Ramos (cell line): ENCODE measurements around the gene MS4A10.
"Not testable (repeated sequence)": the region's sequence is repeated elsewhere in the genome, so short reads cannot be mapped to it uniquely, and the experiment has no call there.

Experiments
- in situ Hi-C: fragments of 300-500 bp; cut with MboI; formaldehyde crosslinking; loops from one replicate; pipeline ENCODE4 v1.14.3; 2022; ENCODE audit warnings: low sequenced_read_pairs; ENCODE audit not compliant: unreplicated experiment

Gene MS4A10

DNA sequence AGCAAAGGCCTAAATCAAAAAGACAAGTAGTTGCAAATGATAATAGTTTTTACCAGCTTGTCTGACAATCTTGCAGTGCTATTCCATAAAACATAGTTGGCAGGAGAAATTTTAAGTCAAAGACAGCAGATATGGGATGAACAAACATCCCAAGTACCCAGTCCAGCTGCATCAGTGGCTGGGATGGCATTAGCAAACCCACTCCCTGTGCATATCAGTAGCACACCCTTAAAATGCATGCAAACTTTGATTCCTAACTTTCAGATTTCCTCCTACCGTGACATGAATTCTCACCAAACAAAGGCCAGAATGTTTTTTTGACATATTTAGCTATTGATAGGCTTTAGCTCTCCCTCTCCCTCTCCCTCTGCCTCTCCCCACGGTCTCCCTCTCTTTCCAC, 29.0 kb downstream of the MS4A10 start:
- in situ Hi-C loops = no loop called here

DNA sequence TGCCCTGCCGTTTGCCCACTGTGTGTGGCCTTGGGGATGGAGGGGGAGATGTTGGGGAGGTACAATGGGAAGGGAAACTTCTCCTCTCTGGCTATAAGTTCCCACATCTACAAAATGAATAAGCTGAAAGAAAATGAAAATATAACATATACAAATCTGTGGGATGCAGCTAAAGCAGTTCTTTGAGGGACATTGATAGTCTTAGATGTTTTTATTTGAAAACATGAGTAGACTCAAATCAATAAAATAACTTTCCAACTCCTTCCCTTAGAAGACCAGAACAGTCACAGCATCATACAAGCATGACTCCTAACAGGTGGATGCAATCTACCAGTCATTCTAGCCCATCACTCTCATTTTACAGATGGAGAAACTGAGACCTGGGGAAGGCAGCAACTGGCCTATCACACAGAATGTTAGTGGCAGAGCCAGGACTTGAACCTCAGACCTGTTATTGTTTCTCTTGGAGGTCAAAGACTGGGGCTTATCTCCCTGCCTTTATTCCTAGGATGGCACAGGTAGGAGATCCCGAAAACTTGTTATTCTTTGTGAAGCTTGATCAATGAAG, 31.5 kb downstream of the MS4A10 start:
- in situ Hi-C loops = no loop called here

DNA sequence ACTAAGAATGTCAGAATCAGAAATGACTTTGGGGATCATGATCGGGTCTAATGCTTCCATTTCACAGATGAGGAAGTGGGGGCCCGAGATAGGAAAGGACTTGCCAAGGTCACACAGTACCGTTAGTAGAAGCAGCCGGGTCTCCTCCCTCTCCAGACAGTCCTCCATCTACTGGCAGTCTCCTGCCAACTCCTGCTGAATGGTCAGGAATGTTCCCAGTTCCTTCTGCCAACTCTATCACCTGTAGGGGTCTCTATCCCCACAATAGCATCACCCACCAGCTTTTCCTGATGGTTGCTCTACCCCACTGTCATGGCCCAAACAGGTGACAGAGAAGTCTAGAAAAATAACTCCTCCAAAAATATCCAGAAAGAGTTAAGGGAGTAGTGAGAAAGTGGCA, 32.9 kb downstream of the MS4A10 start:
- in situ Hi-C loops = no loop called here

DNA sequence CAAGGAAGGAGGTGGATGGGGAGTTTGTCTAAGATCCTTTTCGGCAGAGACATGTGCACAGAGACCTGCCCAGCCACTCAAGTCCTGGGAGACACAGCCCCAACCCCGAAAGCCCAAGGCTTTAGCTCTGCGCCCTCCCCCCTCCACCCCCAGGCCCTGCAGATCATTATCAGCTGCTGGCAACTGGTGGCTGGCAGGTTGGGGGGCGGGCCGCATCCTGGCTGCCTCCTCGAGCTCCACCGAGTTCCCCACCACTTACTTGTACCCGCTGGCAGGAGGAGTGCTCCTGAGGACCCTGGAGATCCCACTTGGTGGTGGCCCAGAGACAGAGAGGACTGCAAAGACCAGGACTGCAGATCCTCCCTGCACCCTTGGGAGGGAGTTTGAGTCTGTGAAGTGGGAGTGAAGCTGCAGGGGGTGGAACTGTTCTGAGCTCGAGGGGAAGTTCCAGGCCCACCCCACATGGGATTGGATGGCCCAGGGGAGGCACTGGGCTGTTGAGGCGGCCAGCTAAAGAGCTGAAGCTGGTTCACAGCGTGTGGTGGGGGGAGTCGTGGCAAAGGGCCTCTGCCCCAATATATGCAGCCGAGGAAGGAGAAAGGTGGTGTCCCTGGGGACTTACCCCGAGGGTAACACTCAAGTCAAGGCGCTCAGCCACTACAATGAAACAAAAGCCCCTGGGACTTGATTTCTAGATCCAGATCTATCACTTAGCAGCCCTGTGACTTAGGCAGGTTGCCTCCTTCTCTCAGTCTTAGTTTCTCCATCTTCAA, 36.9 kb downstream of the MS4A10 start:
- in situ Hi-C loops = no loop called here

DNA sequence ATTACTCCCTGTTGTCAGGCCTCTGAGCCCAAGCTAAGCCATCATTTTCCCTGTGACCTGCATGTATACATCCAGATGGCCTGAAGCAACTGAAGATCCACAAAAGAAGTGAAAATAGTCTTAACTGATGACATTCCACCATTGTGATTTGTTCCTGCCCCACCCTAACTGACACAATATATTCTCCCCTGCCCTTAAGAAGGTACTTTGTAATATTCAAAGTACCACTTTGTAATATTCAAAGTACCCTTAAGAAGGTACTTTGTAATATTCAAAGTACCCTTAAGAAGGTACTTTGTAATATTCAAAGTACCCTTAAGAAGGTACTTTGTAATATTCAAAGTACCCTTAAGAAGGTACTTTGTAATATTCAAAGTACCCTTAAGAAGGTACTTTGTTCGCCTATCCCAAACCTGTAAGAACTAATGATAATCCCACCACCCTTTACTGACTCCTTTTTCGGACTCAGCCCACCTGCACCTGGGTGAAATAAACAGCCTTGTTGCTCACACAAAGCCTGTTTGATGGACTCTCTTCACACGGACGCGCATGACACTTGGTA, 38.7 kb downstream of the MS4A10 start:
- in situ Hi-C loops = not testable (repeated sequence)

DNA sequence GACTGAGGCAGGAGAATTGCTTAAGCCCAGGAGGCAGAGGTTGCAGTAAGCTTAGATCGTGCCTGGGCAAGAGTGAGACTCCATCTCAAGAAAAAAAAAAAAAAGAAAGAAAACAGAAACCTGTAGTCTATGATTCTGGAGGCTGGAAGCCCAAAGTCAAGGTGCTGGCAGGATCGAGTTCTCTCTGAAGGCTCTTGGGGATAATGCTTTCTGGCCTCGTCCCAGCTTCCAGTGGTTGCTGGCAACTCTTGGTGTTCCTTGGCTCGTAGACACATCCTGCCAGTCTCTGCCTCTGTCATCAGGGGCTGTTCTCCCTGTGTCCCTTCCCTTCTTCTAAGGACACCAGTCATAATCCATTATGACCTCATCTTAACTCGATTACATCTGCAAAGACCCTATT, 40.0 kb downstream of the MS4A10 start:
- in situ Hi-C loops = loop anchor here (5.0 kb wide), 1 partner anchor 302 kb away; no protein-coding TSS in a partner anchor

DNA sequence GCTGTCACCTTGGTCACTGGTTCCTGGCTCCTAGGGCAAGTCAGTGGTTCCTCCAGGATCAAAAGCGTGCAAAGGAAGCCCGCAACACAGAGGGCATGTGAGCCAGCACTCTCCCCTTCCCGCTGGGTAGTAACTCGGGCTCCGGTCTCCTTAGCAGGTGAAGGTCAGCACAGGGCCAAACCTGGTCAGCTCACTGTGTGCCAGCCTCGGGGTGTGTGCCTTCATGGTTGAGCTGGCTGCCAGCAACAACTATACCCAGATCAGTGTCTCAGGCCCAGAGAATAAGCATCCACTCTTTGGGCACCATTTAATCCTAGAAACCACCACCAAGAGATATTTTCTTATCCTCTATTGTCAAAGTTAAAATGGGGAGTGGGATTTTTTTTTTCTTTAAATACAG, 40.7 kb downstream of the MS4A10 start:
- in situ Hi-C loops = loop anchor here (5.0 kb wide), 1 partner anchor 302 kb away; no protein-coding TSS in a partner anchor

DNA sequence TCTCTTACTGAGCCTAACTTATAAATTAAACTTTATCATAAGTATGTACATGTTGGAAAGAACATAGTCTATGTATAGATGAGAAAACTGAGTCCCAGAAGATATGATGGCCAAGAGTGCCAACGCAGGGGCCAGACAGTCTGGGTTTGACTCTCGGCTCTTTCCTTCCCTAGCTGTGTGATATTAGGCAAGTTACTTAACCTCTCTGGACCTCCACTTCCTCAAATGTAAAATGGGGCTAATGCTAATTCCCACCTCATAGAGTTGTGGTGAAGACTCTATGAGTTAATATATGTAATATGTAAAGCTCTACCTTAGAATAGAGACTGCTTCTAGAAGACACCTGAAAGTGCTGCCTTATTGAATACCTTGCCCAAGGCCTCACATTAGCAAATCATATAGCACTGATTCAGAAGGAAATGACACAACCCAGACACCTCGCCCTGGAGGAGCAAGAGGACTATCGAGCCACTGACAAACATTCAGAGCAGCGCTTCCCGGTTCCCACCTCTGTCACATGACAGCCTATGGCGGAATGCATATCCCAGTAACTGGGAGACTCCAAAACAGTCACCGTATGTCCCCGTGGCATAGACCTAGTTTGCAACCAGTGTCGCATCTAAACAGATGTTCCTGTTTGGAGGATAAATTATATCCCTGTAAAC, 45.5 kb downstream of the MS4A10 start:
- in situ Hi-C loops = no loop called here

DNA sequence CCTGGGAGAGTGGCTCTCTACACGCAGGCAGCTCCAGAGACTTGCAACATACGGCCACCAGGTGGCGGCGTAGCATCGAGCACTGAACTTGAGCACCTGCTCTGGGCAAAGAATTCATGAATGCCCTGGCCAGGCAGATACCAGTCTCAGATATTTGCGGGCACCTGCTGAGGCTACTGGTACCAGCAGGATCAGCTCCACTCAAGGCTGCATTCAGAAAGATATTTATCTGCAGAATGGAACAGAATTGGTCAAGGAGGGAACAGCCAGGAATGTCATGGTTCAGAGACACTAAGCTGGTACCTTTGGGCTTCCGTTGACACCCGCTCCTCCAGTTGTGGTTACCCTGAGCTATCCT, 46.0 kb downstream of the MS4A10 start:
- in situ Hi-C loops = no loop called here

DNA sequence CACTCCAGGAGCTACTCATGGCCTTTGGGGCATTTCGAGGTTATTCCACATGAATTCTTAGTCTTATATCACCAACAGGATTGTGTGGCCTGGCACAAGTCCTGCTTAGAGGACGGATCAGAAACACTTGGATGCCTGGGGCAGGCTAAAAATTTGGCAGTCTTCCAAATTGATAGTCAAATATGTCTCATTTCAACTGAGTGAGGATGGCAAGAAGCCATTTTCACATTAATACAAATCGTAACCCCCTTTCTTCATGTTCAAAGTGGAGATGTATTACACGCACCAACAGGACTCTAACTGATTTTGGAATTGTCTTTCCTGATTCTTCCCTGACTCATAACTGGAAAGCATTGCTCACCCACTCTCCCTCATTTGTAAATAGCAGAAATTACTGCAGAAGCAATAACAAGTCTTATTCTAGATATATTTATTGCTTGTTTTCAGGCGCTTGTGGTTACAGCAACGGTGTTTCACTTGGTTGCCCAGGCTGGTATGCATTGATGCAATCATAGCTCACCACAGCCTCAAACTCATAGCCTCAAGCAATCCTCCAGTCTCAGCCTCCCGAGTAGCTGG, 46.5 kb downstream of the MS4A10 start:
- in situ Hi-C loops = no loop called here

DNA sequence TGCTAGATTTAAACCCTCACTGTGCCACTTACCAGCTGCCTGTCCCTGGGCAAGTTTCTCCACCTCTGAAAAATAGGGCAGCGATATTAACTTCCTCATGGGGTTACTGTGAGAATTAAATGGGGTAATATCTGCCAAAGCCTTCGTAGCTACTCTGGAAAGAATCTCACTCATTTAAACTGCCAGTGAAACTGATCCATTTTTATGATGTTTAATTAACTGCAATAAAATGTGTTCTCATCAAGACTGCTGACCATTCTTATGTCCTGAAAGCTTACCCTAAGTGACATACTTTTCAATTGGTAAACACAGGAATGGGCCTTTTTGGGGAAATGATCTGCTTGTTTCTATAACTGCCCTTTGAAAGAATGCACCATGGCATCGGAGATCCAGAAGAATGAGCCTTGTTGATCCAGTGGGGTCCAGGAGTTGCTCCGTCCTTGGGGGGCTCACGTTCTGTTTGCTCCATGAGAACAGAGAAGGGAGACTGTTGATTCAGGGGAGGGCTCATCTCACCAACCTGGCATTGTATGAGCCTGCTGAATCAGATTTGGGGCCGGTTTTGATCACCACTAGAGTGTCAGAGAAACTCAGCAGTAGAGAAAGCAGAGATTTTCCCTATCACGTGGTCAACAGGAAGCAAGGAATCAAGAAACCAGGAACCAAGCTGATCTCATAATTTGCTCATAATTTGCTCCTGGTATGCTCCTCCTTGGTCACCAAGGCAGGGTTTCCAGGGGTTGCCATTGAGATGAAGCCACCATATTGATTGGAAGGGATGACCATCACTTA, 49.8 kb downstream of the MS4A10 start:
- in situ Hi-C loops = no loop called here

DNA sequence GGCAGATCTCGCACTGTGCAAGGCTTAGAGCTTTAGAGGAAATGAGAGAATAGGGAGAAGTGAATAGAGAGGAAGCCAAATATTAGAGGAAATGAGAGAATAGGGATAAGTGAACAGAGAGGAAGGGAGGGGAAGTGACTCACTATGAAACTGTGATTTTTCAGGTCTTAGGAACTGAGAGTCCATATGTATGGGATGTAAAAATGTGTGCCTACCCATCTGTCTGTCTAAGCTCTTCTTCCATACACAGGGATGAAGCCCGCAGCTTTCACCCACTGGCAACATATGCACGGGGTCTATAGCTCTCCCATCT, 50.4 kb downstream of the MS4A10 start:
- in situ Hi-C loops = no loop called here

DNA sequence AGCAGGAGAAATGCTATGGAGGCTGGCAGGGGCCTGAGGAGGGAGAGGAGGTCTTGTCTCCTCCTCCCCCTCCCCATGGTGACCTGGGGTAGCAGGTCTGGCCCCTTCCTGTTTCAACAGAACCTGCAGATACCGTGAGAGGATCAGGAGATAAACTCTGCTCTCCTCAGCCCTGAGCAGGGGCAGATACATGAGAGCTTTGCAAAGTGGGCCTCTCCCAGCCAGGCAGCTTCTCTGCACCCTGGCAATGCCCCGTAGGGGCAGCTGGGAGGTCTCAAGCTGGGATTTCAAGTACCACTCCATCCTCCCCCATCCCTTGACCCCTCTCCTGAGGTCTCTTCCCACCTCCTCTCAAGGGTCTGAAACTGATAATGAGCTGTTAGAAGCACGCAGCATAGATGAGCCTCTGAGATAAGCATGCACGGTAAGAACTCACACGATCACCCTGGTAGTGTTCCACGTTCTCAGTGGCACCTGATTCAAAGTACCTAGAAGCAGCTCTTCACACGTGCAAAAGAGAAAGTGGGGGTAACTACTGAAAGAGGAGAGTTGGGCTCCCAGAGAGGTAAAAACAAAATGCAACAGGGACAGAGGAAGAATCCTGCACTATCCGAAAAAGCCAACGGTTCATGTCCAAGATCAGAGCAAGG, 51.9 kb downstream of the MS4A10 start:
- in situ Hi-C loops = no loop called here

DNA sequence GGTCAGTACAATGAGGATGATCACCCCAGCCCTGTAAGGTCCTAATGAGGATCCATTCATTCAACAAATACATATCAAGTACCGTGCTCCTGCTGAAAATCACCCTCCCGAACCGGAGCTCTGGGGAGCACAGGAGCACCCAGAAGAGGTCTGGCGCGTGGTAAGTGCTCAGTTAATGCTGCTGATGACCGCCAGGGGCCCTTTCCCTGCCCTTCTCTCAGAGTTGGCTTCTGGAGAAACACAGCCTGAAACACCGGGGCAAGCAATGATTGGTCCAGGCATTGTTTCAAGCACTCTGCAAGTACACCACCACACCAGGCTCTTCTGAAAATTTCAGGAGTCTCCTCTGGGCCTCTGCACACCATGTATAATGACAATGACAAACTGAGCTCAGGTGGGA, 53.0 kb downstream of the MS4A10 start:
- in situ Hi-C loops = no loop called here

DNA sequence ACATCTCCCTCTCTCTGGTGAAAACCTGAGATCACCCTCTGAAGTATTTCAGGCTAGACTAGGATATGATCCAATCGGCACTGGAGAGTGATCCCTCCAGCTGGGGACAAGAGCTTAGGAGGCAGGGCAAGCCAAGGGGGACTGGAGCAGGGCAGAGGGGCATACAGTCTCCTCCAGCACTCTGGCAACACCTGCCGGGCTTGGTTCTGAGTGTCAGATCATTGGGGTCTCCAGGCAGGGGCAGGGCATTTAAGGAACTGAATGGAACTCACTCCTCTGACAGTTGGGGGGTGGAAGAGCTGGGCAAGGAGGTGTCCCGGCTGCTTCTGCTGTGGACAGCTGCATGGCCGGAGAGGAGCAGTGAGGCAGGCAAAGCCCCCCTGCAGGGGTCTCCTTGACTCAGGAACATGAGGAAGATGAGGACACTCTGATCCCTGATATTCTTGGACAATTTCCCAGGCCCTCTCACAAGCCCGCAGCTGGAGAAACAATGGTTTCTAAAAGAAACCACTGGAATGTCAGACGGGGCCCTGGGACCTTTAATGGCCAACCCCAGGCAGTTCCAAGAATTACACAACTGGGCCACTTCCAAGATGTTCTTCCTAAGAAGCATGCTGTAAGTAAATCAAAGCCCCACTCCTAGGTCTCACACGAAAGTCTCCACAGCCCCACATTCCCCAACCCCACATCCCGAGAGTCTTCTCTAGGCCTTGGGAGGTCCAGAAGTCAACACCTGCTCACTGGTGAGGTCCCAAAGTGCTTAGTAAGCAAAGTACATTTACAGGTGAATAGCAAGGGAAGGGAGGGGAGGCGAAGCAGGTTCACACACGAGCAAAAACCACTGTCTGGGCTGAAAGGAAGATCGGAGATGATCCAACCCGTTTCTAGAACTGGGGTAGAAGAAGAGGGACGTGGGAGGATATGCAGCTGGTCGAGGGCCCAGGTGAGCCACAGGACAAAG, 55.6 kb downstream of the MS4A10 start:
- in situ Hi-C loops = no loop called here

DNA sequence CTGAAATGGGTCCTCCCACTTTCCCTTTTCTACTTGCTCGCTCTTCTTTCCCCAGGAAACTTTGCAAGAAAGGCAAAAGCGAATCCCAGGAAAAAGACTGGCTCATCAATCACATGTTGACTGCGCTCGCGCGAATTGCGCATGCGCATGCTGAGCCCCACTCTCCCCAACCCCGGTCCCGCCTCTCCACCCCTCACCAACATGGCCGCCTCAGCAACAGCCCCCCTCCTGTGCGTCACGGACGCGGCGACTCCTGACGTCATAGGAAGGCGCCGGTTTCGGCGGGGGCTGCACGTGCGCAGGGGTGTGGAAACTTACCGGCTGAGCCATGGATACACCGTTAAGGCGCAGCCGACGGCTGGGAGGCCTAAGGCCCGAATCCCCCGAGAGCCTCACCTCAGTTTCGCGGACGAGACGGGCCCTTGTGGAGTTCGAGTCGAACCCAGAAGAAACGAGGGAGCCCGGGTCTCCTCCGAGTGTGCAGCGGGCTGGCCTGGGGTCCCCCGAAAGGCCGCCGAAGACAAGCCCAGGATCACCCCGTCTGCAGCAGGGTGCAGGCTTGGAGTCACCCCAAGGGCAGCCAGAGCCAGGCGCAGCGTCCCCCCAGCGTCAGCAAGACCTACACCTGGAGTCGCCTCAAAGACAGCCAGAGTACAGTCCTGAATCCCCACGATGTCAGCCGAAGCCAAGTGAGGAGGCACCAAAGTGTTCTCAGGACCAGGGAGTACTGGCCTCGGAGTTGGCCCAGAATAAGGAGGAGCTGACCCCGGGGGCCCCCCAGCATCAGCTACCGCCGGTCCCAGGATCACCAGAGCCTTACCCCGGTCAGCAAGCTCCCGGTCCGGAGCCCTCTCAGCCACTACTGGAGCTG, 56.9 kb downstream of the MS4A10 start, which contains the start of gene CCDC86:
TSS of gene CCDC86 (plus strand) at position 317 of the 871 bp plus-strand sequence. CDS start at position 329, 12 bp downstream.
- in situ Hi-C loops = no loop called here

DNA sequence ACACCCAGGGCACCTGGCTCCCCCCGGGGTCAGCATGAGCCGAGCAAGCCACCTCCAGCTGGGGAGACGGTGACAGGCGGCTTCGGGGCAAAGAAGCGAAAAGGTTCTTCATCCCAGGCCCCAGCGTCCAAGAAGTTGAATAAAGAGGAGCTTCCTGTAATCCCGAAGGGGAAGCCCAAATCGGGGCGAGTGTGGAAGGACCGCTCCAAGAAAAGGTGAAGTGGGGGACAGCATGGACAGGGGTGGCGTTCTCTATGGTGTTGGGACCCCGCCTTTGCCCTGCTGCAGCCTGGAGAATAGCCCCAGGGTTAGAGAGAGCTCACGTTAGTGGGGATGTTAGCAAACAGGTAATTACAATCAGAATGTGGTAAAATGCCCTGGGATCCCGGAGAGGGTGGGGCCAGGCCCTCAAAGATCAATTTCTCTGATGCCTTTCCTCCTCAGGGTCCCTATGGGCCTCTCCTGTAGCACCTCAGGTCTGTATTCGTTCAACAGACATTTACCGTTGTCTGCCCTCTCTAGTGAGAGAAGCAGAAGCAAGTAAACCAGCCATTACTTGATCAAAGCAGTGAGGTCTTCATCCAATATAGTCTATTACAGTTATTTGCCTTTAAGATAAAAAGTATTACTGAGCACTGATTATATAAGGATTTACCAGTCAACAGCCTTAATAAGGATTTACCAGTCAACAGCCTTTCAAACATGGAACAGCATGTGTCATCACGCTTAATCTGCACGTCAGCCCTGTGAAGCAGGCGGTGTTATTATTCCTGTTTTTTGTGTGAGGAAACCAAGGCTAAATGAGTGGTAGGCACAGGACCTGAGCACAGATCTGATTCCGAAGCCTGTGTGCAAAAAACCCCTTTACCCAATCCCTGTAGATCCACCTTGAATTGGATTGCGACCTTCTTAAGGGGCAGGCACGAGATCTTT, 57.8 kb downstream of the MS4A10 start:
- in situ Hi-C loops = no loop called here
